KMS-11 (cell line): ENCODE results near the gene ARHGAP9.

Experiments used
- H2AFZ ChIP-seq: fragments of 200-600 bp; sonication (generic); 2 replicates; pipeline ENCODE4 v1.6.1; 2016; ENCODE audit warnings: antibody characterized with exemption, mixed run types, low read depth
- H3K27ac ChIP-seq: fragments of 200-600 bp; sonication (generic); 2 replicates; pipeline ENCODE4 v1.6.1; 2016; ENCODE audit warnings: mild to moderate bottlenecking, mixed run types
- H3K27me3 ChIP-seq: fragments of 200-600 bp; sonication (generic); 2 replicates; pipeline ENCODE4 v1.6.1; 2017; ENCODE audit warnings: mild to moderate bottlenecking, low read depth, mixed run types, moderate library complexity; ENCODE audit not compliant: insufficient read depth
- H3K36me3 ChIP-seq: fragments of 200-600 bp; sonication (generic); 2 replicates; pipeline ENCODE4 v1.6.1; 2017; ENCODE audit warnings: mild to moderate bottlenecking, mixed run types; ENCODE audit not compliant: insufficient read depth
- H3K4me1 ChIP-seq: fragments of 200-600 bp; sonication (generic); 2 replicates; pipeline ENCODE4 v1.6.1; 2016; ENCODE audit warnings: mild to moderate bottlenecking, low read depth, mixed run types; ENCODE audit not compliant: poor library complexity, severe bottlenecking
- H3K4me2 ChIP-seq: fragments of 200-600 bp; sonication (generic); 2 replicates; pipeline ENCODE4 v1.7.0; 2016; ENCODE audit warnings: mild to moderate bottlenecking, mixed run types
- H3K4me3 ChIP-seq: fragments of 200-600 bp; sonication (generic); IDR thresholded peaks from 2 replicates; pipeline ENCODE4 v1.6.1; 2017; ENCODE audit warnings: low read depth, low read length, mixed read lengths; ENCODE audit not compliant: insufficient read depth
- H3K79me2 ChIP-seq: fragments of 200-600 bp; sonication (generic); 2 replicates; pipeline ENCODE4 v1.6.1; 2016; ENCODE audit warnings: low read depth, mixed run types; ENCODE audit not compliant: insufficient read depth
- H3K9ac ChIP-seq: fragments of 200-600 bp; sonication (generic); 2 replicates; pipeline ENCODE4 v1.6.1; 2016; ENCODE audit warnings: mild to moderate bottlenecking, mixed run types
- H4K20me1 ChIP-seq: fragments of 200-600 bp; sonication (generic); 2 replicates; pipeline ENCODE4 v1.6.1; 2016; ENCODE audit warnings: mild to moderate bottlenecking, mixed run types; ENCODE audit not compliant: insufficient read depth
- CTCF ChIP-seq: fragments of 200-600 bp; sonication (generic); conservative IDR thresholded peaks from 2 replicates; pipeline ENCODE4 v1.6.1; 2017; ENCODE audit warnings: low read depth, mild to moderate bottlenecking, antibody characterized with exemption, low read length, moderate library complexity, mixed read lengths

The ARHGAP9 gene

GRCh38 chr12:57526477-57527126 lies 46.9 kb upstream of the ARHGAP9 start:
- H3K27me3 ChIP-seq = no peaks in the 10 kb centered on the region
- no peak overlapping the region for H2AFZ ChIP-seq
- H3K4me2 ChIP-seq = no peak overlapping the region
- H3K4me1 ChIP-seq = peaks cover 30% of the 10 kb centered on the region
- TF ChIP-seq CTCF = no peak
- peaks cover 4% of the 10 kb centered on the region; the same call in 1 of the 2 replicates for H3K36me3 ChIP-seq
- H3K27ac ChIP-seq = no peak overlapping the region; the same call in 1 of the 2 replicates
- no peaks in the 10 kb centered on the region; the same call in 1 of the 2 replicates for H4K20me1 ChIP-seq
- peaks cover 19% of the 10 kb centered on the region for H3K79me2 ChIP-seq
- H3K9ac ChIP-seq = no peak overlapping the region
- no peak overlapping the region for H3K4me3 ChIP-seq

- Histone ChIP-seq H2AFZ (no peak overlapping the region), H4K20me1 (no peaks in the 10 kb centered on the region; the same call in 1 of the 2 replicates), H3K9ac (no peak overlapping the region), H3K4me3 (no peak overlapping the region), H3K4me1 (peaks cover 38% of the 10 kb centered on the region), H3K27me3 (no peaks in the 10 kb centered on the region), H3K4me2 (no peak overlapping the region), H3K27ac (no peak overlapping the region; the same call in 1 of the 2 replicates), H3K79me2 (peaks cover 19% of the 10 kb centered on the region), H3K36me3 (peaks cover 4% of the 10 kb centered on the region; the same call in 1 of the 2 replicates)
- TF ChIP-seq CTCF = no peak
Measured at GRCh38 chr12:57525615-57526383, 46.1 kb upstream of the ARHGAP9 start.

- no peak overlapping the region for H2AFZ ChIP-seq
- no peak overlapping the region for H3K4me3 ChIP-seq
- H3K36me3 ChIP-seq = peaks cover 4% of the 10 kb centered on the region; the same call in 1 of the 2 replicates
- no peak overlapping the region for H3K27ac ChIP-seq
- peak overlapping the region; percentile 84; the same call in 1 of the 2 replicates for H3K4me2 ChIP-seq
- peaks cover 38% of the 10 kb centered on the region for H3K4me1 ChIP-seq
- no peak for TF ChIP-seq CTCF
- peaks cover 21% of the 10 kb centered on the region for H3K79me2 ChIP-seq
- no peak overlapping the region for H3K9ac ChIP-seq
- H4K20me1 ChIP-seq = no peaks in the 10 kb centered on the region; the same call in 1 of the 2 replicates
- H3K27me3 ChIP-seq = no peaks in the 10 kb centered on the region
Measured at GRCh38 chr12:57524814-57525614, 45.3 kb upstream of the ARHGAP9 start.
